GM12878 (cell line): ENCODE data around the gene ABR. TPM values are rescaled to one million over a fixed set of nuclear protein-coding genes. Genes with fewer than 3 reads are reported as not detected.

Experiments
- CBX3 ChIP-seq: fragments of 200-600 bp; sonication (generic); IDR thresholded peaks from 2 replicates; pipeline ENCODE4 v1.6.1; 2016; ENCODE audit warnings: low read depth, borderline replicate concordance
- CHD2 ChIP-seq: IDR thresholded peaks from 2 replicates; pipeline ENCODE4 v1.6.1; 2011; ENCODE audit warnings: low read depth, low read length, improper control_type of control experiment, borderline replicate concordance
- DPF2 ChIP-seq: fragments of 450-650 bp; IDR thresholded peaks from 2 replicates; pipeline ENCODE4 v1.6.1; 2017; ENCODE audit warnings: mild to moderate bottlenecking
- ESRRA ChIP-seq: IDR thresholded peaks from 2 replicates; pipeline ENCODE4 v1.6.1; 2012; ENCODE audit warnings: mild to moderate bottlenecking, low read length, improper control_type of control experiment
- HDAC2 ChIP-seq: fragments of 200-600 bp; sonication (generic); IDR thresholded peaks from 2 replicates; pipeline ENCODE4 v1.6.1; 2017
- JUND ChIP-seq: IDR thresholded peaks from 2 replicates; pipeline ENCODE4 v1.6.1; 2012; ENCODE audit warnings: low read depth, mild to moderate bottlenecking, low read length, improper control_type of control experiment, moderate library complexity
- KAT2A ChIP-seq: conservative IDR thresholded peaks from 2 replicates; pipeline ENCODE4 v1.6.1; 2011; ENCODE audit warnings: low read depth, low read length; ENCODE audit not compliant: control insufficient read depth
- KDM1A ChIP-seq: fragments of 200-600 bp; sonication (generic); IDR thresholded peaks from 2 replicates; pipeline ENCODE4 v1.6.1; 2016; ENCODE audit warnings: borderline replicate concordance
- MEF2A ChIP-seq: IDR thresholded peaks from 2 replicates; pipeline ENCODE4 v1.6.1; 2011; ENCODE audit warnings: low read depth, mild to moderate bottlenecking, low read length, moderate library complexity; ENCODE audit not compliant: insufficient read depth
- NR2C1 ChIP-seq: fragments of 450-650 bp; IDR thresholded peaks from 2 replicates; pipeline ENCODE4 v1.6.1; 2017; ENCODE audit warnings: antibody characterized with exemption, mild to moderate bottlenecking, moderate library complexity
- PAX5 ChIP-seq: IDR thresholded peaks from 2 replicates; pipeline ENCODE4 v1.6.1; 2011; ENCODE audit warnings: low read depth, low read length, borderline replicate concordance
- POU2F2 ChIP-seq: IDR thresholded peaks from 3 replicates; pipeline ENCODE4 v1.6.1; 2011; ENCODE audit warnings: low read depth, mild to moderate bottlenecking, low read length, borderline replicate concordance
- RAD51 ChIP-seq: fragments of 450-650 bp; IDR thresholded peaks from 2 replicates; pipeline ENCODE4 v1.6.1; 2016; ENCODE audit warnings: moderate library complexity, mild to moderate bottlenecking, inconsistent platforms
- SIN3A ChIP-seq: IDR thresholded peaks from 2 replicates; pipeline ENCODE4 v1.6.1; 2012; ENCODE audit warnings: low read depth, low read length, improper control_type of control experiment
- SMC3 ChIP-seq: IDR thresholded peaks from 2 replicates; pipeline ENCODE4 v1.6.1; 2011; ENCODE audit warnings: low read length, improper control_type of control experiment, borderline replicate concordance
- SP1 ChIP-seq: IDR thresholded peaks from one replicate; pipeline ENCODE4 v1.6.1; 2011; ENCODE audit warnings: low read depth, low read length
- SREBF1 ChIP-seq: IDR thresholded peaks from 2 replicates; pipeline ENCODE4 v1.6.1; 2012; ENCODE audit warnings: mild to moderate bottlenecking, low read length
- SUPT20H ChIP-seq: IDR thresholded peaks from 2 replicates; pipeline ENCODE4 v1.6.1; 2011; ENCODE audit warnings: low read depth, mild to moderate bottlenecking, low read length, moderate library complexity, borderline replicate concordance; ENCODE audit not compliant: control insufficient read depth
- TAF1 ChIP-seq: IDR thresholded peaks from 2 replicates; pipeline ENCODE4 v1.6.1; 2011; ENCODE audit warnings: mild to moderate bottlenecking, low read depth, low read length, borderline replicate concordance
- TCF7 ChIP-seq: IDR thresholded peaks from 2 replicates; pipeline ENCODE4 v1.6.1; 2014; ENCODE audit warnings: antibody characterized with exemption, borderline replicate concordance
- YY1 ChIP-seq: IDR thresholded peaks from 2 replicates; pipeline ENCODE4 v1.6.1; 2011; ENCODE audit warnings: low read depth, mild to moderate bottlenecking, low read length
- ZBED1 ChIP-seq: IDR thresholded peaks from 2 replicates; pipeline ENCODE4 v1.6.1; 2016; ENCODE audit warnings: borderline replicate concordance
- polyA plus RNA-seq, 11 experiments: library from polyadenylated mRNA; depleted of rRNA in 4 of 11; unstranded in 6 of 11; stranded (reverse) in 5 of 11; fragments of >200 nt; fragmentation: Nextera tagmentation in 4 of 11; fragmentation: Illumina TruSeq in 1 of 11; extraction: Ambion mirVana in 4 of 11; extraction: Trizol in 1 of 11; gene quantifications; 1 replicate in 1 of 11; 2 replicates in 10 of 11; pipeline versions ENCODE4 v1.2.1 to v1.2.3, GENCODE V29; 2011 to 2016; ENCODE audit warnings: inconsistent platforms in 2 of 11, missing spikeins in 2 of 11, low read depth in 1 of 11
- total RNA-seq, 4 experiments: library from RNA; depleted of rRNA in 3 of 4; stranded (reverse); fragments of >200 nt in 3 of 4; fragmentation: Illumina TruSeq in 1 of 4; extraction: Trizol in 1 of 4; gene quantifications; 2 replicates each; pipeline versions ENCODE4 v1.2.1 to v1.2.3, GENCODE V29; 2013 to 2021
- TF ChIP-seq, protein P1 (sequence below): fragments of 450-650 bp; IDR thresholded peaks from 2 replicates; pipeline ENCODE4 v1.6.1; 2017; ENCODE audit warnings: mild to moderate bottlenecking
- TF ChIP-seq, protein P2 (sequence below): IDR thresholded peaks from 2 replicates; pipeline ENCODE4 v1.6.1; 2012; ENCODE audit warnings: improper control_type of control experiment, low read depth, low read length; ENCODE audit not compliant: insufficient replicate concordance
- TF ChIP-seq, protein P3 (sequence below): IDR thresholded peaks from 2 replicates; pipeline ENCODE4 v1.6.1; 2011; ENCODE audit warnings: low read depth, mild to moderate bottlenecking, low read length, moderate library complexity, borderline replicate concordance; ENCODE audit errors: extremely low read depth

Gene ABR
- total and polyA plus RNA-seq, 10 of the 15 experiments (the other 5 are each of a cell fraction or from before 2014, with no cell fraction given) = 1.4 to 112 (median 30.0) TPM

DNA sequence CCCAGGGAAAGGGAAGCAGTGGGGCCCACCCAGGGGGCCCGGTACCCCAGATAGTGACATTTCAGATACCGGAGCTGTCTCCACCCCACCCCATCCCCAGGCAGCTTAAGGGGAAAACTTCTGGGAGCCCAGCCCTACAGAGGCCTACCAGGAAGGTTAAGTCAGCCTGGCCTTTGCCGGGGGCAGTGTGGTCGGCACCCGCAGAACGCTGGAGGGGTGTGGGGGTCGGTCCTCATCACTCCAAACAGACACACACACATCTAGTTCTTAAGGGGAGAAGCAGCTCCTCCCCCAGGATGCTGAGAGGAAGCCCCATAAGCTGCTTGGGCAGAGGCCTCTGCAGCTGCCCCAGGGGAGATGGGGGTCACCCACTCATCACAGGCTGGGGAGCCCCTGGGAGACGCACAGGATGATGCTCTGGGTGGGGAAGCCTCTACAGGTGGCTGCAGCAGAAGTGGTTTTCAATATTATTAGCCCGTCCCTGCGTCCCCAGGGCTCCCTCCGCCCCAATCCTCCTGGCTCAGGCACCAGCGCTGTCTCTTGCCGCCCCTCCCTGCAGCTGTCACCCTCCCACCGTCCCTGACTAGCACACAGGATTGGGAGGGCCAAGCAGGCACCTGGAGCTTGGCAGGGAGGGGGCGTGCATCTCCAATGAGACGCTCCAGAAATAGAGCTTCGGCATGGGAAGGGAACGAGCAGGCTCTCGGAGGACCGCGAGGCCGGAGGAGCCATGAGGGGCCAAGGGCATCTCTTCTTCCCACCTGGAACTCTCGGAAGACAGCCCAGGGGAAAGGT lies 1.4 kb upstream of the ABR start (continued):
- no peak for TF ChIP-seq SREBF1
- TF ChIP-seq, protein P1, sequence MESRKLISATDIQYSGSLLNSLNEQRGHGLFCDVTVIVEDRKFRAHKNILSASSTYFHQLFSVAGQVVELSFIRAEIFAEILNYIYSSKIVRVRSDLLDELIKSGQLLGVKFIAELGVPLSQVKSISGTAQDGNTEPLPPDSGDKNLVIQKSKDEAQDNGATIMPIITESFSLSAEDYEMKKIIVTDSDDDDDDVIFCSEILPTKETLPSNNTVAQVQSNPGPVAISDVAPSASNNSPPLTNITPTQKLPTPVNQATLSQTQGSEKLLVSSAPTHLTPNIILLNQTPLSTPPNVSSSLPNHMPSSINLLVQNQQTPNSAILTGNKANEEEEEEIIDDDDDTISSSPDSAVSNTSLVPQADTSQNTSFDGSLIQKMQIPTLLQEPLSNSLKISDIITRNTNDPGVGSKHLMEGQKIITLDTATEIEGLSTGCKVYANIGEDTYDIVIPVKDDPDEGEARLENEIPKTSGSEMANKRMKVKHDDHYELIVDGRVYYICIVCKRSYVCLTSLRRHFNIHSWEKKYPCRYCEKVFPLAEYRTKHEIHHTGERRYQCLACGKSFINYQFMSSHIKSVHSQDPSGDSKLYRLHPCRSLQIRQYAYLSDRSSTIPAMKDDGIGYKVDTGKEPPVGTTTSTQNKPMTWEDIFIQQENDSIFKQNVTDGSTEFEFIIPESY = no peak
- TF ChIP-seq CHD2 = no peak; the same call in 1 of the 2 replicates
- peak; percentile 70 for TF ChIP-seq SP1
- TF ChIP-seq ESRRA = no peak
- TF ChIP-seq, protein P2, sequence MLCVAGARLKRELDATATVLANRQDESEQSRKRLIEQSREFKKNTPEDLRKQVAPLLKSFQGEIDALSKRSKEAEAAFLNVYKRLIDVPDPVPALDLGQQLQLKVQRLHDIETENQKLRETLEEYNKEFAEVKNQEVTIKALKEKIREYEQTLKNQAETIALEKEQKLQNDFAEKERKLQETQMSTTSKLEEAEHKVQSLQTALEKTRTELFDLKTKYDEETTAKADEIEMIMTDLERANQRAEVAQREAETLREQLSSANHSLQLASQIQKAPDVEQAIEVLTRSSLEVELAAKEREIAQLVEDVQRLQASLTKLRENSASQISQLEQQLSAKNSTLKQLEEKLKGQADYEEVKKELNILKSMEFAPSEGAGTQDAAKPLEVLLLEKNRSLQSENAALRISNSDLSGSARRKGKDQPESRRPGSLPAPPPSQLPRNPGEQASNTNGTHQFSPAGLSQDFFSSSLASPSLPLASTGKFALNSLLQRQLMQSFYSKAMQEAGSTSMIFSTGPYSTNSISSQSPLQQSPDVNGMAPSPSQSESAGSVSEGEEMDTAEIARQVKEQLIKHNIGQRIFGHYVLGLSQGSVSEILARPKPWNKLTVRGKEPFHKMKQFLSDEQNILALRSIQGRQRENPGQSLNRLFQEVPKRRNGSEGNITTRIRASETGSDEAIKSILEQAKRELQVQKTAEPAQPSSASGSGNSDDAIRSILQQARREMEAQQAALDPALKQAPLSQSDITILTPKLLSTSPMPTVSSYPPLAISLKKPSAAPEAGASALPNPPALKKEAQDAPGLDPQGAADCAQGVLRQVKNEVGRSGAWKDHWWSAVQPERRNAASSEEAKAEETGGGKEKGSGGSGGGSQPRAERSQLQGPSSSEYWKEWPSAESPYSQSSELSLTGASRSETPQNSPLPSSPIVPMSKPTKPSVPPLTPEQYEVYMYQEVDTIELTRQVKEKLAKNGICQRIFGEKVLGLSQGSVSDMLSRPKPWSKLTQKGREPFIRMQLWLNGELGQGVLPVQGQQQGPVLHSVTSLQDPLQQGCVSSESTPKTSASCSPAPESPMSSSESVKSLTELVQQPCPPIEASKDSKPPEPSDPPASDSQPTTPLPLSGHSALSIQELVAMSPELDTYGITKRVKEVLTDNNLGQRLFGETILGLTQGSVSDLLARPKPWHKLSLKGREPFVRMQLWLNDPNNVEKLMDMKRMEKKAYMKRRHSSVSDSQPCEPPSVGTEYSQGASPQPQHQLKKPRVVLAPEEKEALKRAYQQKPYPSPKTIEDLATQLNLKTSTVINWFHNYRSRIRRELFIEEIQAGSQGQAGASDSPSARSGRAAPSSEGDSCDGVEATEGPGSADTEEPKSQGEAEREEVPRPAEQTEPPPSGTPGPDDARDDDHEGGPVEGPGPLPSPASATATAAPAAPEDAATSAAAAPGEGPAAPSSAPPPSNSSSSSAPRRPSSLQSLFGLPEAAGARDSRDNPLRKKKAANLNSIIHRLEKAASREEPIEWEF = no peak
- TF ChIP-seq ZBED1 = peak; percentile 91; the same call in 1 of the 2 replicates
- no peak for TF ChIP-seq NR2C1
- TF ChIP-seq SUPT20H = no peak
- 0 out of 2 replicates have a peak, but pooled peaks have one; percentile 48 for TF ChIP-seq SIN3A
- no peak for TF ChIP-seq TCF7
- no peak for TF ChIP-seq JUND
- TF ChIP-seq, protein P3, sequence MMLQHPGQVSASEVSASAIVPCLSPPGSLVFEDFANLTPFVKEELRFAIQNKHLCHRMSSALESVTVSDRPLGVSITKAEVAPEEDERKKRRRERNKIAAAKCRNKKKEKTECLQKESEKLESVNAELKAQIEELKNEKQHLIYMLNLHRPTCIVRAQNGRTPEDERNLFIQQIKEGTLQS = no peak
- no peak for TF ChIP-seq SMC3
- no peak; the same call in 1 of the 2 replicates for TF ChIP-seq YY1
- peak; percentile 70; the same call in 1 of the 2 replicates for TF ChIP-seq PAX5
- peak; percentile 27; the same call in 1 of the 3 replicates for TF ChIP-seq POU2F2
- TF ChIP-seq HDAC2 = no peak
- peak; percentile 70 for TF ChIP-seq MEF2A
- no peak for TF ChIP-seq KAT2A
- TF ChIP-seq DPF2 = peak; percentile 33; the same call in 1 of the 2 replicates
- TF ChIP-seq KDM1A = no peak
- TF ChIP-seq RAD51 = no peak
- TF ChIP-seq CBX3 = no peak
- no peak for TF ChIP-seq TAF1
